Vagina (tissue), 2 donors: Measurements from ENCODE around the gene TRMT2A.

Source experiments
- CTCF ChIP-seq, 3 experiments: fragments of 450-650 bp in 2 of 3; fragments of 200-600 bp in 1 of 3; sonication (generic) in 1 of 3; IDR thresholded peaks; one replicate each; pipeline ENCODE4 v1.5.1; 2017 to 2019; ENCODE audit warnings: antibody characterized with exemption in 3 of 3, mild to moderate bottlenecking in 2 of 3, moderate library complexity in 2 of 3
- POLR2A ChIP-seq, 2 donors: fragments of 450-650 bp; IDR thresholded peaks; one replicate each; pipeline ENCODE4 v1.6.1; 2017; ENCODE audit warnings: antibody characterized with exemption in 2 of 2, mild to moderate bottlenecking in 2 of 2, moderate library complexity in 2 of 2

GRCh38 chr22:20151276-20151588 is 34.2 kb upstream of the TRMT2A start:
- TF ChIP-seq CTCF (IDR thresholded peaks at IDR 0.05) (no peak), POLR2A (IDR thresholded peaks at IDR 0.05) (no peak)
